HepG2 (cell line): ENCODE results near the gene GNB1. TPM values are rescaled to one million over a fixed set of nuclear protein-coding genes. Genes with fewer than 3 reads are reported as not detected.

Experiments
- CENPX ChIP-seq: sonication (generic); formaldehyde crosslinking; IDR thresholded peaks from 2 replicates; pipeline ENCODE4 v1.9.0; 2021; ENCODE audit warnings: mild to moderate bottlenecking, missing genetic modification reagents, moderate library complexity
- MLLT10 ChIP-seq: sonication (generic); formaldehyde crosslinking; IDR thresholded peaks from 2 replicates; pipeline ENCODE4 v1.4.0; 2020; ENCODE audit warnings: missing genetic modification reagents
- MNT ChIP-seq: fragments of 450-650 bp; IDR thresholded peaks from 2 replicates; pipeline ENCODE4 v1.6.1; 2016
- REL ChIP-seq: sonication (generic); formaldehyde crosslinking; conservative IDR thresholded peaks from 2 replicates; pipeline ENCODE4 v1.8.0; 2022; ENCODE audit warnings: mild to moderate bottlenecking, missing genetic modification reagents, moderate library complexity
- RFXANK ChIP-seq: IDR thresholded peaks from 2 replicates; pipeline ENCODE4 v1.6.1; 2016
- SALL1 ChIP-seq: sonication (generic); formaldehyde crosslinking; IDR thresholded peaks from 2 replicates; pipeline ENCODE4 v1.8.0; 2022; ENCODE audit warnings: mild to moderate bottlenecking, missing genetic modification reagents
- SNAPC2 ChIP-seq: sonication (generic); formaldehyde crosslinking; IDR thresholded peaks from 2 replicates; pipeline ENCODE4 v1.8.1; 2022; ENCODE audit warnings: mild to moderate bottlenecking, missing genetic modification reagents
- SP140L ChIP-seq: sonication (generic); formaldehyde crosslinking; IDR thresholded peaks from 2 replicates; pipeline ENCODE4 v1.4.0; 2020; ENCODE audit warnings: missing genetic modification reagents, borderline replicate concordance
- SYNCRIP ChIP-seq: fragments of 200-400 bp; formaldehyde crosslinking; IDR thresholded peaks from 2 replicates; pipeline ENCODE4 v1.6.1; 2018; ENCODE audit warnings: mild to moderate bottlenecking, low read depth, low read length; ENCODE audit not compliant: insufficient read depth
- TRIM22 ChIP-seq: fragments of 450-650 bp; IDR thresholded peaks from 2 replicates; pipeline ENCODE4 v1.6.1; 2017
- ZBTB49 ChIP-seq: sonication (generic); formaldehyde crosslinking; IDR thresholded peaks from 2 replicates; pipeline ENCODE4 v1.4.0; 2020; ENCODE audit warnings: missing genetic modification reagents, borderline replicate concordance
- ZNF160 ChIP-seq: sonication (generic); formaldehyde crosslinking; IDR thresholded peaks from 2 replicates; pipeline ENCODE4 v1.8.0; 2022; ENCODE audit warnings: mild to moderate bottlenecking, inconsistent platforms, missing genetic modification reagents
- ZNF205 ChIP-seq: IDR thresholded peaks from 2 replicates; pipeline ENCODE4 v1.6.1; 2018; ENCODE audit warnings: missing biosample characterization, missing genetic modification reagents
- ZNF383 ChIP-seq: sonication (generic); formaldehyde crosslinking; IDR thresholded peaks from 2 replicates; pipeline ENCODE4 v1.4.0; 2020; ENCODE audit warnings: missing genetic modification reagents, mild to moderate bottlenecking, borderline replicate concordance
- ZNF609 ChIP-seq: sonication (generic); formaldehyde crosslinking; IDR thresholded peaks from 2 replicates; pipeline ENCODE4 v1.4.0; 2020; ENCODE audit warnings: mild to moderate bottlenecking, missing genetic modification reagents, borderline replicate concordance
- ZNF768 ChIP-seq: sonication (generic); formaldehyde crosslinking; IDR thresholded peaks from 2 replicates; pipeline ENCODE4 v1.4.0; 2020; ENCODE audit warnings: missing genetic modification reagents
- polyA plus RNA-seq, 8 experiments: library from polyadenylated mRNA; depleted of rRNA in 3 of 8; stranded (reverse) in 7 of 8; unstranded in 1 of 8; fragments of >200 nt; fragmentation: Illumina TruSeq in 4 of 8; extraction: Trizol in 4 of 8; gene quantifications; 2 replicates each; pipeline versions ENCODE4 v1.2.1 to v1.2.3, GENCODE V29; 2011 to 2016; ENCODE audit warnings: low read depth in 4 of 8, missing spikeins in 1 of 8, mixed read lengths in 1 of 8; ENCODE audit not compliant: insufficient read depth in 1 of 8
- total RNA-seq, 5 experiments: library from RNA; depleted of rRNA; stranded (reverse); fragments of >200 nt; fragmentation: Illumina TruSeq; extraction: Trizol; gene quantifications; 2 replicates each; pipeline ENCODE4 v1.2.3, GENCODE V29; 2016; ENCODE audit warnings: low read depth in 1 of 5
- TF ChIP-seq, protein P1 (sequence below): sonication (generic); IDR thresholded peaks from 2 replicates; pipeline ENCODE4 v1.6.1; 2016; ENCODE audit warnings: low read depth, borderline replicate concordance

GNB1 gene
- total and polyA plus RNA-seq, 2 of the 13 experiments (the other 11 are each of a cell fraction or from before 2014, with no cell fraction given): 66.2 to 327 TPM

- TF ChIP-seq ZBTB49 (CRISPR knock-in tag) (no peak), RFXANK (CRISPR knock-in tag) (no peak), MLLT10 (CRISPR knock-in tag) (no peak), SYNCRIP (no peak), ZNF768 (CRISPR knock-in tag) (peak; percentile 34; the same call in 1 of the 2 replicates), SP140L (no peak), TRIM22 (no peak), SNAPC2 (CRISPR knock-in tag) (no peak), MNT (peak; percentile 93), ZNF383 (CRISPR knock-in tag) (no peak), CENPX (CRISPR knock-in tag) (no peak), SALL1 (CRISPR knock-in tag) (peak; percentile 14; the same call in 1 of the 2 replicates), ZNF205 (CRISPR knock-in tag) (no peak), ZNF609 (CRISPR knock-in tag) (no peak), REL (no peak), ZNF160 (CRISPR knock-in tag) (no peak)
- TF ChIP-seq, protein P1, sequence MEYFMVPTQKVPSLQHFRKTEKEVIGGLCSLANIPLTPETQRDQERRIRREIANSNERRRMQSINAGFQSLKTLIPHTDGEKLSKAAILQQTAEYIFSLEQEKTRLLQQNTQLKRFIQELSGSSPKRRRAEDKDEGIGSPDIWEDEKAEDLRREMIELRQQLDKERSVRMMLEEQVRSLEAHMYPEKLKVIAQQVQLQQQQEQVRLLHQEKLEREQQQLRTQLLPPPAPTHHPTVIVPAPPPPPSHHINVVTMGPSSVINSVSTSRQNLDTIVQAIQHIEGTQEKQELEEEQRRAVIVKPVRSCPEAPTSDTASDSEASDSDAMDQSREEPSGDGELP: peak; percentile 49; the same call in 1 of the 2 replicates
Observed at GRCh38 chr1:1832820-1833219, 58.1 kb downstream of the GNB1 start (continued).
